HEK293 (cell line): ENCODE data around the gene RPUSD1.

Experiments
- CTCF ChIA-PET: fragments of 350-600 bp; formaldehyde crosslinking; extraction: SDS; loops from one replicate; lab custom pipeline; 2021; ENCODE audit warnings: antibody characterized with exemption; lab: Yijun Ruan, JAX
- POLR2A ChIA-PET: fragments of 300-600 bp; formaldehyde crosslinking; extraction: SDS; loops from one replicate; lab custom pipeline; 2020; ENCODE audit warnings: antibody characterized with exemption, inconsistent platforms; lab: Yijun Ruan, JAX
- H3K27ac ChIP-seq: fragments of 200-500 bp; sonication (Bioruptor generic); 2 replicates; pipeline ENCODE4 v1.5.1; 2014; ENCODE audit warnings: low read depth, low read length, control low read depth, inconsistent platforms; ENCODE audit errors: extremely low read depth
- H3K36me3 ChIP-seq, 2 experiments: fragments of 200-500 bp in 1 of 2; sonication (Bioruptor generic) in 1 of 2; 1 replicate in 1 of 2; 2 replicates in 1 of 2; pipeline ENCODE4 v1.5.1; 2014 to 2017; ENCODE audit warnings: inconsistent platforms in 2 of 2, low read length in 2 of 2; ENCODE audit not compliant: control insufficient read depth in 2 of 2, insufficient read depth in 1 of 2
- H3K4me1 ChIP-seq: fragments of 200-500 bp; sonication (Bioruptor generic); 2 replicates; pipeline ENCODE4 v1.5.1; 2014; ENCODE audit warnings: mild to moderate bottlenecking, low read length, inconsistent platforms; ENCODE audit not compliant: control insufficient read depth, insufficient read depth
- H3K4me3 ChIP-seq: 2 replicates; pipeline ENCODE4 v1.5.1; 2011; ENCODE audit warnings: low read depth, mild to moderate bottlenecking, control low read depth, low read length, moderate library complexity
- H3K9me3 ChIP-seq: fragments of 200-500 bp; sonication (Bioruptor generic); 2 replicates; pipeline ENCODE4 v1.5.1; 2014; ENCODE audit warnings: low read depth, low read length, inconsistent platforms; ENCODE audit not compliant: control insufficient read depth, insufficient read depth
- OVOL3 ChIP-seq: fragments of 450-650 bp; formaldehyde crosslinking; IDR thresholded peaks from 2 replicates; pipeline ENCODE4 v1.5.1; 2016; ENCODE audit warnings: missing biosample characterization, missing genetic modification characterization
- TCF7L2 ChIP-seq: IDR thresholded peaks from 2 replicates; pipeline ENCODE4 v1.6.1; 2011; ENCODE audit warnings: low read depth, mild to moderate bottlenecking, inconsistent platforms, low read length, moderate library complexity, borderline replicate concordance
- ZNF112 ChIP-seq: fragments of 450-650 bp; formaldehyde crosslinking; IDR thresholded peaks from 2 replicates; pipeline ENCODE4 v1.5.0; 2017; ENCODE audit warnings: missing biosample characterization, missing genetic modification characterization
- ZNF169 ChIP-seq: fragments of 450-650 bp; formaldehyde crosslinking; IDR thresholded peaks from 2 replicates; pipeline ENCODE4 v1.5.1; 2016; ENCODE audit warnings: missing biosample characterization, missing genetic modification characterization
- ZNF174 ChIP-seq: fragments of 450-650 bp; formaldehyde crosslinking; IDR thresholded peaks from 2 replicates; pipeline ENCODE4 v1.5.0; 2017; ENCODE audit warnings: missing biosample characterization, mild to moderate bottlenecking, missing genetic modification characterization
- ZNF292 ChIP-seq: fragments of 450-650 bp; formaldehyde crosslinking; IDR thresholded peaks from 2 replicates; pipeline ENCODE4 v1.5.1; 2016; ENCODE audit warnings: low read depth, missing biosample characterization, missing genetic modification characterization, borderline replicate concordance
- ZNF354C ChIP-seq: fragments of 450-650 bp; formaldehyde crosslinking; IDR thresholded peaks from 2 replicates; pipeline ENCODE4 v1.5.1; 2016; ENCODE audit warnings: missing biosample characterization, missing genetic modification characterization, low read depth, borderline replicate concordance
- ZNF501 ChIP-seq: fragments of 450-650 bp; formaldehyde crosslinking; IDR thresholded peaks from 2 replicates; pipeline ENCODE4 v1.5.1; 2016; ENCODE audit warnings: missing biosample characterization, missing genetic modification characterization
- ZNF664 ChIP-seq: fragments of 450-650 bp; formaldehyde crosslinking; IDR thresholded peaks from 2 replicates; pipeline ENCODE4 v1.5.1; 2016; ENCODE audit warnings: missing biosample characterization, missing genetic modification characterization
- TF ChIP-seq, protein P1 (sequence below): fragments of 450-650 bp; formaldehyde crosslinking; IDR thresholded peaks from 2 replicates; pipeline ENCODE4 v1.5.1; 2016; ENCODE audit warnings: missing biosample characterization, missing genetic modification characterization
- TF ChIP-seq, protein P2 (sequence below): fragments of 450-650 bp; formaldehyde crosslinking; IDR thresholded peaks from 2 replicates; pipeline ENCODE4 v1.5.1; 2016; ENCODE audit warnings: missing biosample characterization, missing genetic modification characterization, borderline replicate concordance
- TF ChIP-seq, protein P3 (sequence below): fragments of 450-650 bp; formaldehyde crosslinking; IDR thresholded peaks from 2 replicates; pipeline ENCODE4 v1.5.1; 2016; ENCODE audit warnings: missing biosample characterization, missing genetic modification characterization
- TF ChIP-seq, protein P4 (sequence below): fragments of 450-650 bp; formaldehyde crosslinking; conservative IDR thresholded peaks from 2 replicates; pipeline ENCODE4 v1.5.1; 2016; ENCODE audit warnings: low read depth, missing biosample characterization, missing genetic modification characterization

RPUSD1 gene

DNA sequence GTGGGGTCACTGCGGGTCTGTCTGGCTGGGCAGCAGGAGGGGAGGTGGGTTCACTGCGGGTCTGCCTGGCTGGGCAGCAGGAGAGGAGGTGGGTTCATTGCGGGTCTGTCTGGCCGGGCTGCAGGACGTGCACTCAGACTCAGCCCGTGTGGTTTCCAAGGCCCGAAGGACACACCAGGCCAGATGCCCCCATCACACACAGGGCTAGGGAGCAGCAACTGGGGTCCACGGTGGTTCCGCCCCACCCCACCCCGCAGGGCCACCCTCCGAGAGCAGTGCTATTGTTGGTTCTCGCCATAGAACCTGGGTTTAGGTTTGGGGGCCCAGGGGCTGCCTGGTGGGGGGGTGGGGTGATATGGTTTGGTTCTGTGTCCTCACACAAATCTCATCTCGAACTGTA lies 41.5 kb downstream of the RPUSD1 start:
- ChIA-PET CTCF (no interaction called here), POLR2A (no interaction called here)
- TF ChIP-seq TCF7L2 (no peak), ZNF292 (no peak), ZNF169 (no peak), ZNF501 (tag by site-specific recombination) (no peak), ZNF174 (no peak), ZNF354C (tag by site-specific recombination) (no peak)
- Histone ChIP-seq H3K4me3 (no peak overlapping the region), H3K36me3 (no peaks in the 10 kb centered on the region), H3K27ac (no peak overlapping the region), H3K9me3 (no peaks in the 10 kb centered on the region), H3K4me1 (no peaks in the 10 kb centered on the region)

DNA sequence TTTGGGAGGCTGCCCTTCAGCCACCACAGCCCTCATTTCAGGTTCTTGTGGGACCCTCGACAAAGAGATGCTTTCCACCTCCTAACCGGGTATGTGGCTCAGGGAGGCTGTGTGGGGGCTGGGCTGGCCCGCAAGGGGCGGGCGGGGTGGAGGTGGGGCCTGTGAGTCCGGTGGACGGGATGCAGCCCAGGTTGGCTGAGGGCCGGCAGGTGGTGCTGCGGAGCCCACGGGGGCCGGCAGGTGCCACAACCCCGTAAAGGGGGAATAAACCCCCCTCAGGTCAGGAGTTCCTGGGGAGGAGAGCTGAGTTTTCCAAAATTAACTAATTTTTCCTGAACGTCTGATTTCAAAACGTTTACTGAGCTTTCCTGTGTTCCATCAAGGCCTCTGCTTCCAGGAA lies 42.4 kb downstream of the RPUSD1 start:
- TF ChIP-seq OVOL3 (tag by site-specific recombination) = no peak
- TF ChIP-seq ZNF664 (tag by site-specific recombination) = no peak
- TF ChIP-seq, protein P1, sequence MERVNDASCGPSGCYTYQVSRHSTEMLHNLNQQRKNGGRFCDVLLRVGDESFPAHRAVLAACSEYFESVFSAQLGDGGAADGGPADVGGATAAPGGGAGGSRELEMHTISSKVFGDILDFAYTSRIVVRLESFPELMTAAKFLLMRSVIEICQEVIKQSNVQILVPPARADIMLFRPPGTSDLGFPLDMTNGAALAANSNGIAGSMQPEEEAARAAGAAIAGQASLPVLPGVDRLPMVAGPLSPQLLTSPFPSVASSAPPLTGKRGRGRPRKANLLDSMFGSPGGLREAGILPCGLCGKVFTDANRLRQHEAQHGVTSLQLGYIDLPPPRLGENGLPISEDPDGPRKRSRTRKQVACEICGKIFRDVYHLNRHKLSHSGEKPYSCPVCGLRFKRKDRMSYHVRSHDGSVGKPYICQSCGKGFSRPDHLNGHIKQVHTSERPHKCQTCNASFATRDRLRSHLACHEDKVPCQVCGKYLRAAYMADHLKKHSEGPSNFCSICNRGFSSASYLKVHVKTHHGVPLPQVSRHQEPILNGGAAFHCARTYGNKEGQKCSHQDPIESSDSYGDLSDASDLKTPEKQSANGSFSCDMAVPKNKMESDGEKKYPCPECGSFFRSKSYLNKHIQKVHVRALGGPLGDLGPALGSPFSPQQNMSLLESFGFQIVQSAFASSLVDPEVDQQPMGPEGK (tag by site-specific recombination) = peak; percentile 31; the same call in 1 of the 2 replicates
- TF ChIP-seq, protein P2, sequence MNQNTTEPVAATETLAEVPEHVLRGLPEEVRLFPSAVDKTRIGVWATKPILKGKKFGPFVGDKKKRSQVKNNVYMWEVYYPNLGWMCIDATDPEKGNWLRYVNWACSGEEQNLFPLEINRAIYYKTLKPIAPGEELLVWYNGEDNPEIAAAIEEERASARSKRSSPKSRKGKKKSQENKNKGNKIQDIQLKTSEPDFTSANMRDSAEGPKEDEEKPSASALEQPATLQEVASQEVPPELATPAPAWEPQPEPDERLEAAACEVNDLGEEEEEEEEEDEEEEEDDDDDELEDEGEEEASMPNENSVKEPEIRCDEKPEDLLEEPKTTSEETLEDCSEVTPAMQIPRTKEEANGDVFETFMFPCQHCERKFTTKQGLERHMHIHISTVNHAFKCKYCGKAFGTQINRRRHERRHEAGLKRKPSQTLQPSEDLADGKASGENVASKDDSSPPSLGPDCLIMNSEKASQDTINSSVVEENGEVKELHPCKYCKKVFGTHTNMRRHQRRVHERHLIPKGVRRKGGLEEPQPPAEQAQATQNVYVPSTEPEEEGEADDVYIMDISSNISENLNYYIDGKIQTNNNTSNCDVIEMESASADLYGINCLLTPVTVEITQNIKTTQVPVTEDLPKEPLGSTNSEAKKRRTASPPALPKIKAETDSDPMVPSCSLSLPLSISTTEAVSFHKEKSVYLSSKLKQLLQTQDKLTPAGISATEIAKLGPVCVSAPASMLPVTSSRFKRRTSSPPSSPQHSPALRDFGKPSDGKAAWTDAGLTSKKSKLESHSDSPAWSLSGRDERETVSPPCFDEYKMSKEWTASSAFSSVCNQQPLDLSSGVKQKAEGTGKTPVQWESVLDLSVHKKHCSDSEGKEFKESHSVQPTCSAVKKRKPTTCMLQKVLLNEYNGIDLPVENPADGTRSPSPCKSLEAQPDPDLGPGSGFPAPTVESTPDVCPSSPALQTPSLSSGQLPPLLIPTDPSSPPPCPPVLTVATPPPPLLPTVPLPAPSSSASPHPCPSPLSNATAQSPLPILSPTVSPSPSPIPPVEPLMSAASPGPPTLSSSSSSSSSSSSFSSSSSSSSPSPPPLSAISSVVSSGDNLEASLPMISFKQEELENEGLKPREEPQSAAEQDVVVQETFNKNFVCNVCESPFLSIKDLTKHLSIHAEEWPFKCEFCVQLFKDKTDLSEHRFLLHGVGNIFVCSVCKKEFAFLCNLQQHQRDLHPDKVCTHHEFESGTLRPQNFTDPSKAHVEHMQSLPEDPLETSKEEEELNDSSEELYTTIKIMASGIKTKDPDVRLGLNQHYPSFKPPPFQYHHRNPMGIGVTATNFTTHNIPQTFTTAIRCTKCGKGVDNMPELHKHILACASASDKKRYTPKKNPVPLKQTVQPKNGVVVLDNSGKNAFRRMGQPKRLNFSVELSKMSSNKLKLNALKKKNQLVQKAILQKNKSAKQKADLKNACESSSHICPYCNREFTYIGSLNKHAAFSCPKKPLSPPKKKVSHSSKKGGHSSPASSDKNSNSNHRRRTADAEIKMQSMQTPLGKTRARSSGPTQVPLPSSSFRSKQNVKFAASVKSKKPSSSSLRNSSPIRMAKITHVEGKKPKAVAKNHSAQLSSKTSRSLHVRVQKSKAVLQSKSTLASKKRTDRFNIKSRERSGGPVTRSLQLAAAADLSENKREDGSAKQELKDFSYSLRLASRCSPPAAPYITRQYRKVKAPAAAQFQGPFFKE = no peak
- TF ChIP-seq, protein P3, sequence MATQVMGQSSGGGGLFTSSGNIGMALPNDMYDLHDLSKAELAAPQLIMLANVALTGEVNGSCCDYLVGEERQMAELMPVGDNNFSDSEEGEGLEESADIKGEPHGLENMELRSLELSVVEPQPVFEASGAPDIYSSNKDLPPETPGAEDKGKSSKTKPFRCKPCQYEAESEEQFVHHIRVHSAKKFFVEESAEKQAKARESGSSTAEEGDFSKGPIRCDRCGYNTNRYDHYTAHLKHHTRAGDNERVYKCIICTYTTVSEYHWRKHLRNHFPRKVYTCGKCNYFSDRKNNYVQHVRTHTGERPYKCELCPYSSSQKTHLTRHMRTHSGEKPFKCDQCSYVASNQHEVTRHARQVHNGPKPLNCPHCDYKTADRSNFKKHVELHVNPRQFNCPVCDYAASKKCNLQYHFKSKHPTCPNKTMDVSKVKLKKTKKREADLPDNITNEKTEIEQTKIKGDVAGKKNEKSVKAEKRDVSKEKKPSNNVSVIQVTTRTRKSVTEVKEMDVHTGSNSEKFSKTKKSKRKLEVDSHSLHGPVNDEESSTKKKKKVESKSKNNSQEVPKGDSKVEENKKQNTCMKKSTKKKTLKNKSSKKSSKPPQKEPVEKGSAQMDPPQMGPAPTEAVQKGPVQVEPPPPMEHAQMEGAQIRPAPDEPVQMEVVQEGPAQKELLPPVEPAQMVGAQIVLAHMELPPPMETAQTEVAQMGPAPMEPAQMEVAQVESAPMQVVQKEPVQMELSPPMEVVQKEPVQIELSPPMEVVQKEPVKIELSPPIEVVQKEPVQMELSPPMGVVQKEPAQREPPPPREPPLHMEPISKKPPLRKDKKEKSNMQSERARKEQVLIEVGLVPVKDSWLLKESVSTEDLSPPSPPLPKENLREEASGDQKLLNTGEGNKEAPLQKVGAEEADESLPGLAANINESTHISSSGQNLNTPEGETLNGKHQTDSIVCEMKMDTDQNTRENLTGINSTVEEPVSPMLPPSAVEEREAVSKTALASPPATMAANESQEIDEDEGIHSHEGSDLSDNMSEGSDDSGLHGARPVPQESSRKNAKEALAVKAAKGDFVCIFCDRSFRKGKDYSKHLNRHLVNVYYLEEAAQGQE (tag by site-specific recombination) = no peak
- TF ChIP-seq, protein P4, sequence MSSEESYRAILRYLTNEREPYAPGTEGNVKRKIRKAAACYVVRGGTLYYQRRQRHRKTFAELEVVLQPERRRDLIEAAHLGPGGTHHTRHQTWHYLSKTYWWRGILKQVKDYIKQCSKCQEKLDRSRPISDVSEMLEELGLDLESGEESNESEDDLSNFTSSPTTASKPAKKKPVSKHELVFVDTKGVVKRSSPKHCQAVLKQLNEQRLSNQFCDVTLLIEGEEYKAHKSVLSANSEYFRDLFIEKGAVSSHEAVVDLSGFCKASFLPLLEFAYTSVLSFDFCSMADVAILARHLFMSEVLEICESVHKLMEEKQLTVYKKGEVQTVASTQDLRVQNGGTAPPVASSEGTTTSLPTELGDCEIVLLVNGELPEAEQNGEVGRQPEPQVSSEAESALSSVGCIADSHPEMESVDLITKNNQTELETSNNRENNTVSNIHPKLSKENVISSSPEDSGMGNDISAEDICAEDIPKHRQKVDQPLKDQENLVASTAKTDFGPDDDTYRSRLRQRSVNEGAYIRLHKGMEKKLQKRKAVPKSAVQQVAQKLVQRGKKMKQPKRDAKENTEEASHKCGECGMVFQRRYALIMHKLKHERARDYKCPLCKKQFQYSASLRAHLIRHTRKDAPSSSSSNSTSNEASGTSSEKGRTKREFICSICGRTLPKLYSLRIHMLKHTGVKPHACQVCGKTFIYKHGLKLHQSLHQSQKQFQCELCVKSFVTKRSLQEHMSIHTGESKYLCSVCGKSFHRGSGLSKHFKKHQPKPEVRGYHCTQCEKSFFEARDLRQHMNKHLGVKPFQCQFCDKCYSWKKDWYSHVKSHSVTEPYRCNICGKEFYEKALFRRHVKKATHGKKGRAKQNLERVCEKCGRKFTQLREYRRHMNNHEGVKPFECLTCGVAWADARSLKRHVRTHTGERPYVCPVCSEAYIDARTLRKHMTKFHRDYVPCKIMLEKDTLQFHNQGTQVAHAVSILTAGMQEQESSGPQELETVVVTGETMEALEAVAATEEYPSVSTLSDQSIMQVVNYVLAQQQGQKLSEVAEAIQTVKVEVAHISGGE (tag by site-specific recombination) = no peak
- no peak for TF ChIP-seq ZNF112 (tag by site-specific recombination)
- Histone ChIP-seq H3K36me3 (no peaks in the 10 kb centered on the region), H3K27ac (no peak overlapping the region), H3K4me3 (no peak overlapping the region), H3K9me3 (no peaks in the 10 kb centered on the region), H3K4me1 (no peaks in the 10 kb centered on the region)
- ChIA-PET CTCF (interaction anchor here (0.6 to 3.8 kb wide), 12 partner anchors 10 to 629 kb away, joined by 3 to 11 read pairs (median 4); partner anchors contain the start of genes ANTKMT and MSLN), POLR2A (no interaction called here)
